CD14-positive monocyte (primary cell): ENCODE data around the gene EPPIN. TPM values are rescaled to one million over a fixed set of nuclear protein-coding genes. Genes with fewer than 3 reads are reported as not detected.
A peak's percentile ranks its signal among the peaks of the same experiment; 100 is the strongest.

Experiments used
- DNase-seq, 3 donors: peaks; one replicate each; pipeline ENCODE4 v3.0.0-alpha.2; 2011 to 2022
- H2AFZ ChIP-seq: 2 replicates; pipeline ENCODE4 v1.6.0; 2012; ENCODE audit warnings: mild to moderate bottlenecking, low read depth, low read length, inconsistent platforms; ENCODE audit not compliant: insufficient read depth, poor library complexity, severe bottlenecking
- H3K27ac ChIP-seq, 2 donors: 1 replicate in 1 of 2; 2 replicates in 1 of 2; pipeline ENCODE4 v1.5.1; 2012 to 2013; ENCODE audit warnings: low read length in 2 of 2, control low read depth in 1 of 2, inconsistent platforms in 1 of 2, low read depth in 1 of 2, mild to moderate bottlenecking in 1 of 2
- H3K27me3 ChIP-seq, 2 donors: one replicate each; pipeline versions ENCODE4 v1.6.0 to v1.6.1; 2011 to 2013; ENCODE audit warnings: low read length in 2 of 2; ENCODE audit not compliant: control insufficient read depth in 2 of 2, insufficient read depth in 2 of 2
- H3K36me3 ChIP-seq, 2 donors: replicated peaks in 1 of 2; 1 replicate in 1 of 2; 2 replicates in 1 of 2; pipeline versions ENCODE4 v1.5.1 to v1.6.1; 2012 to 2013; ENCODE audit warnings: low read length in 2 of 2, control low read depth in 1 of 2, inconsistent platforms in 1 of 2, mild to moderate bottlenecking in 1 of 2; ENCODE audit not compliant: insufficient read depth in 2 of 2, control insufficient read depth in 1 of 2
- H3K4me1 ChIP-seq, 2 donors: 1 replicate in 1 of 2; 2 replicates in 1 of 2; pipeline versions ENCODE4 v1.5.1 to v1.6.1; 2012 to 2013; ENCODE audit warnings: low read length in 2 of 2, control low read depth in 1 of 2, inconsistent platforms in 1 of 2, mild to moderate bottlenecking in 1 of 2, moderate library complexity in 1 of 2; ENCODE audit not compliant: insufficient read depth in 2 of 2, control insufficient read depth in 1 of 2
- H3K4me2 ChIP-seq: replicated peaks from 2 replicates; pipeline ENCODE3; 2012; ENCODE audit warnings: low read length, moderate library complexity, mild to moderate bottlenecking; ENCODE audit not compliant: poor library complexity, severe bottlenecking; ENCODE audit errors: extremely low read depth
- H3K4me3 ChIP-seq, 3 experiments: fragments of 200-600 bp in 1 of 3; sonication (generic) in 1 of 3; replicated peaks in 1 of 3; 1 replicate in 2 of 3; 2 replicates in 1 of 3; pipeline ENCODE4 v1.5.1; 2011 to 2013; ENCODE audit warnings: low read length in 3 of 3, mild to moderate bottlenecking in 3 of 3, control low read depth in 2 of 3, low read depth in 2 of 3, inconsistent platforms in 1 of 3, moderate library complexity in 1 of 3
- H3K79me2 ChIP-seq: 2 replicates; pipeline ENCODE4 v1.6.0; 2012; ENCODE audit warnings: mild to moderate bottlenecking, control low read depth, inconsistent platforms, low read length, moderate library complexity; ENCODE audit not compliant: insufficient read depth
- H3K9ac ChIP-seq: 2 replicates; pipeline ENCODE4 v1.6.0; 2017; ENCODE audit warnings: low read length, mild to moderate bottlenecking; ENCODE audit not compliant: insufficient read depth, poor library complexity, severe bottlenecking
- H3K9me3 ChIP-seq, 2 donors: replicated peaks in 1 of 2; 1 replicate in 1 of 2; 2 replicates in 1 of 2; pipeline versions ENCODE4 v1.5.1 to v1.6.1; 2012 to 2013; ENCODE audit warnings: low read length in 2 of 2, control low read depth in 1 of 2; ENCODE audit not compliant: control insufficient read depth in 1 of 2, insufficient read depth in 1 of 2
- H4K20me1 ChIP-seq: 2 replicates; pipeline ENCODE4 v1.6.0; 2012; ENCODE audit warnings: mild to moderate bottlenecking, low read length, control low read depth, moderate library complexity; ENCODE audit not compliant: insufficient read depth
- H3K27ac Mint-ChIP-seq, 7 donors: one replicate each; pipeline ENCODE4 v1.8.0; 2020; ENCODE audit warnings: mild to moderate bottlenecking in 7 of 7, mixed read lengths in 7 of 7, moderate library complexity in 6 of 7, inconsistent platforms in 2 of 7
- H3K27me3 Mint-ChIP-seq, 3 donors: one replicate each; pipeline ENCODE4 v1.8.0; 2021 to 2022; ENCODE audit warnings: low read depth in 3 of 3, mild to moderate bottlenecking in 3 of 3, mixed read lengths in 3 of 3, moderate library complexity in 3 of 3, inconsistent platforms in 1 of 3
- H3K36me3 Mint-ChIP-seq, 2 donors: one replicate each; pipeline ENCODE4 v1.8.0; 2020; ENCODE audit warnings: mixed read lengths in 2 of 2, inconsistent platforms in 1 of 2, mild to moderate bottlenecking in 1 of 2
- H3K4me1 Mint-ChIP-seq: one replicate; pipeline ENCODE4 v1.8.0; 2020; ENCODE audit warnings: mild to moderate bottlenecking, mixed read lengths
- H3K4me3 Mint-ChIP-seq, 2 donors: one replicate each; pipeline ENCODE4 v1.8.0; 2020; ENCODE audit warnings: mild to moderate bottlenecking in 2 of 2, mixed read lengths in 2 of 2, moderate library complexity in 1 of 2
- H3K9me3 Mint-ChIP-seq, 7 donors: one replicate each; pipeline ENCODE4 v1.8.0; 2020 to 2022; ENCODE audit warnings: mixed read lengths in 7 of 7, mild to moderate bottlenecking in 6 of 7, moderate library complexity in 6 of 7, inconsistent platforms in 2 of 7
- WGBS: methylation state at CpG from one replicate; pipeline ENCODE4 v1.1.5; 2013; ENCODE audit warnings: missing lambda C conversion rate; ENCODE audit not compliant: insufficient coverage; 5-methylcytosine and 5-hydroxymethylcytosine counted together
- intact Hi-C, 2 donors: fragments of 100-400 bp; cut with micrococcal nuclease; formaldehyde crosslinking; loops; one replicate each; pipeline versions ENCODE4 v1.15.0 to v1.15.1; 2023
- polyA plus RNA-seq, 3 donors: library from polyadenylated mRNA; depleted of rRNA in 1 of 3; unstranded in 2 of 3; stranded (reverse) in 1 of 3; fragments of 300-500 nt in 2 of 3; fragments of >200 nt in 1 of 3; fragmentation: Illumina TruSeq in 2 of 3; gene quantifications; 1 replicate in 2 of 3; 2 replicates in 1 of 3; pipeline ENCODE4 v1.2.3, GENCODE V29; 2012 to 2021
- TF ChIP-seq, protein P1 (sequence below): fragments of 200-600 bp; IDR thresholded peaks from one replicate; pipeline ENCODE4 v1.8.0; 2022; ENCODE audit warnings: antibody characterized with exemption, mild to moderate bottlenecking

The EPPIN gene
- polyA plus RNA-seq, 3 donors: not detected

DNA sequence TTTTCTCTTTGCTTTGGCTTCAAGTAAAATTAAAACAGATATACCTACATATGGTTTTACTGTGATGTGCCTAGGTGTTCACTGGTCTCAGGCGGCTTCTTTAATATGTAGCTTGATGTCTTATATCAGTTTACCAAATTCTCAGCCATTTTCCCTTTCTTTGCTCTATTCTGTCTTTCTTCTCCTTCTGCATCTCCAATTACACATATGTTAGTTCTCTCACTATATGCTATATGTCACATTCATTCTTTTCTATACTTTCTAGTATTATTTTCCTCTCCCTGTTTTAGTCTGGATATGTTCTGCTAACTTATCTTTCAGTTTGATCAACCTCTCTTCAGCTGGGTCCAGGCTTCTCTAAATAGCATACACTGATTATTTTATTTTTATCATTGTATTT, 46.3 kb upstream of the EPPIN start:
- peaks cover 0 to 11% of the 10 kb centered on the region in 2 donors for H3K27me3 ChIP-seq
- no CpG with 5 or more reads among the region's 1 CpG for WGBS
- Mint-ChIP-seq H3K4me1 (peaks cover 10% of the 10 kb centered on the region), H3K27ac (no peak overlapping the region), H3K36me3 (no peaks in the 10 kb centered on the region), H3K9me3 (peaks cover 0 to 5% (median 2%) of the 10 kb centered on the region in 7 donors), H3K4me3 (no peak overlapping the region), H3K27me3 (peaks cover 8 to 14% (median 9%) of the 10 kb centered on the region in 3 donors)
- no peaks in the 10 kb centered on the region for H3K79me2 ChIP-seq
- intact Hi-C loops: no loop called here
- H3K9ac ChIP-seq: no peak overlapping the region
- TF ChIP-seq, protein P1, sequence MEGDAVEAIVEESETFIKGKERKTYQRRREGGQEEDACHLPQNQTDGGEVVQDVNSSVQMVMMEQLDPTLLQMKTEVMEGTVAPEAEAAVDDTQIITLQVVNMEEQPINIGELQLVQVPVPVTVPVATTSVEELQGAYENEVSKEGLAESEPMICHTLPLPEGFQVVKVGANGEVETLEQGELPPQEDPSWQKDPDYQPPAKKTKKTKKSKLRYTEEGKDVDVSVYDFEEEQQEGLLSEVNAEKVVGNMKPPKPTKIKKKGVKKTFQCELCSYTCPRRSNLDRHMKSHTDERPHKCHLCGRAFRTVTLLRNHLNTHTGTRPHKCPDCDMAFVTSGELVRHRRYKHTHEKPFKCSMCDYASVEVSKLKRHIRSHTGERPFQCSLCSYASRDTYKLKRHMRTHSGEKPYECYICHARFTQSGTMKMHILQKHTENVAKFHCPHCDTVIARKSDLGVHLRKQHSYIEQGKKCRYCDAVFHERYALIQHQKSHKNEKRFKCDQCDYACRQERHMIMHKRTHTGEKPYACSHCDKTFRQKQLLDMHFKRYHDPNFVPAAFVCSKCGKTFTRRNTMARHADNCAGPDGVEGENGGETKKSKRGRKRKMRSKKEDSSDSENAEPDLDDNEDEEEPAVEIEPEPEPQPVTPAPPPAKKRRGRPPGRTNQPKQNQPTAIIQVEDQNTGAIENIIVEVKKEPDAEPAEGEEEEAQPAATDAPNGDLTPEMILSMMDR: no peak
- no peak overlapping the region for H3K4me3 ChIP-seq
- no peaks in the 10 kb centered on the region for H3K9me3 ChIP-seq
- no peak overlapping the region for H3K27ac ChIP-seq
- no peaks in the 10 kb centered on the region for H4K20me1 ChIP-seq
- no peak overlapping the region for H3K4me2 ChIP-seq
- no peak overlapping the region for H2AFZ ChIP-seq
- H3K36me3 ChIP-seq: no peaks in the 10 kb centered on the region
- DNase-seq: no peak
- peaks cover 0 to 11% of the 10 kb centered on the region in 2 donors for H3K4me1 ChIP-seq

DNA sequence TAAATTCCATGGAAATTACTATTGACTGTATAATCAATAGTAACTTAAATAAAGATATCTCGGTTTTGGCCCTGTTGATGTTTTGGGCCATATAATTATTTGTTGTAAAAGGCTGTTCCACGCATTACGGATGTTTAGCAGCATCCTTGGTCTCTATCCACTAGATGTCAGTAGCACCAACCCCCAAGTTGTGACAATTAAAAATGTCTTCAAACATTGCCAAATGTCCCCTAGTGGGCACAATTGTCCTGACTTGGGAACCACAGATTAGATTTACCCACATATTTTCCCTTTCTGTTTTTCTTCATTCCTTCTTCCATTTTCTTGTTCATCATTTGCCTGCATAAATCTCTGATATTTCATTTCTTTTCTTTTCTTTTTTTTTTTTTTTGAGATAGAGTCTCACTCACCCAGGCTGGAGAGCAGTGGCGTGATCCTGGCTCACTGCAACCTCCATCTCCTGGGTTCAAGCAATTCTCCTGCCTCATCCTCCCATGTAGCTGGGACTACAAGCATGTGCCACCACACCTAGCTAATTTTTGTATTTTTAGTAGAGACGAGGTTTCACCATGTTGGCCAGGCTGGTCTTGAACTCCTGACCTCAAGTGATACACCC, 45.5 kb upstream of the EPPIN start:
- TF ChIP-seq, protein P1: peak; percentile 61
- Histone ChIP-seq H3K36me3 (no peaks in the 10 kb centered on the region), H3K9ac (no peak overlapping the region), H4K20me1 (no peaks in the 10 kb centered on the region), H3K9me3 (no peaks in the 10 kb centered on the region), H3K4me1 (peaks cover 0 to 11% of the 10 kb centered on the region in 2 donors), H3K4me3 (no peak overlapping the region), H2AFZ (no peak overlapping the region), H3K27me3 (peaks cover 2 to 9% of the 10 kb centered on the region in 2 donors), H3K27ac (no peak overlapping the region), H3K79me2 (no peaks in the 10 kb centered on the region), H3K4me2 (no peak overlapping the region)
- H3K9me3 Mint-ChIP-seq: peaks cover 0 to 5% (median 2%) of the 10 kb centered on the region in 7 donors
- no CpG with 5 or more reads among the region's 5 CpGs for WGBS
- intact Hi-C loops: no loop called here
- DNase-seq: peak; percentile 7 to 21 (median 12)
- no peak overlapping the region for H3K4me3 Mint-ChIP-seq
- H3K36me3 Mint-ChIP-seq: no peaks in the 10 kb centered on the region
- no peak overlapping the region for H3K27ac Mint-ChIP-seq
- peaks cover 10% of the 10 kb centered on the region for H3K4me1 Mint-ChIP-seq
- H3K27me3 Mint-ChIP-seq: peaks cover 9 to 13% (median 10%) of the 10 kb centered on the region in 3 donors
